Measurements from ENCODE around the gene TUBG1.

TUBG1 gene

DNA sequence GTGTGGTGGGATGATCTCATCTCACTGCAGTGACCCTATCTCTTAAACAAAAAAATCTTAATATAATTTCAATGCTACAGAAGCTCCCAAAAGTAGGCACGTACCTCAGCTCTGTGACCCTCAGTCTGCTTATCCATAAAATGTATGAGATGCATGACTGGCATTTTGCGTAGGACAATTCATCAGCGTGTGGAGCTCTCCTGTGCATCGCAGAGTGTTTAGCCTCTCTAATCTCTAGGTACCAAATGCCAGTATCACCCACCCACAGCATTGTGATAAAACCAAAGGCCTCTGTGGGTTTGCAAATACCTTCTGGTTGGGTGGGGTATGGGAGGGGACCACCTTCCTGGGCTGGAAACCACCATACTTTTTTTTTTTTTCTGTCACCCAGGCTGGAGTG lies 30.6 kb downstream of the TUBG1 start:
- DNase-seq (ENCODE audit: low spot score) (no peak), ATAC-seq (ENCODE audit: low read depth) (no peak)
- Histone ChIP-seq H3K4me3 (ENCODE audit: severe bottlenecking) (no peak overlapping the region), H3K9me3 (ENCODE audit: severe bottlenecking) (peaks cover 2% of the 10 kb centered on the region), H3K27me3 (ENCODE audit: insufficient read depth, poor library complexity, severe bottlenecking) (no peaks in the 10 kb centered on the region), H3K27ac (ENCODE audit: poor library complexity, severe bottlenecking) (no peak overlapping the region), H3K4me1 (ENCODE audit: insufficient read depth, poor library complexity, severe bottlenecking) (no peaks in the 10 kb centered on the region), H3K36me3 (ENCODE audit: low read depth) (no peaks in the 10 kb centered on the region)
- TF ChIP-seq, protein P1, sequence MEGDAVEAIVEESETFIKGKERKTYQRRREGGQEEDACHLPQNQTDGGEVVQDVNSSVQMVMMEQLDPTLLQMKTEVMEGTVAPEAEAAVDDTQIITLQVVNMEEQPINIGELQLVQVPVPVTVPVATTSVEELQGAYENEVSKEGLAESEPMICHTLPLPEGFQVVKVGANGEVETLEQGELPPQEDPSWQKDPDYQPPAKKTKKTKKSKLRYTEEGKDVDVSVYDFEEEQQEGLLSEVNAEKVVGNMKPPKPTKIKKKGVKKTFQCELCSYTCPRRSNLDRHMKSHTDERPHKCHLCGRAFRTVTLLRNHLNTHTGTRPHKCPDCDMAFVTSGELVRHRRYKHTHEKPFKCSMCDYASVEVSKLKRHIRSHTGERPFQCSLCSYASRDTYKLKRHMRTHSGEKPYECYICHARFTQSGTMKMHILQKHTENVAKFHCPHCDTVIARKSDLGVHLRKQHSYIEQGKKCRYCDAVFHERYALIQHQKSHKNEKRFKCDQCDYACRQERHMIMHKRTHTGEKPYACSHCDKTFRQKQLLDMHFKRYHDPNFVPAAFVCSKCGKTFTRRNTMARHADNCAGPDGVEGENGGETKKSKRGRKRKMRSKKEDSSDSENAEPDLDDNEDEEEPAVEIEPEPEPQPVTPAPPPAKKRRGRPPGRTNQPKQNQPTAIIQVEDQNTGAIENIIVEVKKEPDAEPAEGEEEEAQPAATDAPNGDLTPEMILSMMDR (IDR thresholded peaks at IDR 0.05; ENCODE audit: poor library complexity, severe bottlenecking), result no peak

DNA sequence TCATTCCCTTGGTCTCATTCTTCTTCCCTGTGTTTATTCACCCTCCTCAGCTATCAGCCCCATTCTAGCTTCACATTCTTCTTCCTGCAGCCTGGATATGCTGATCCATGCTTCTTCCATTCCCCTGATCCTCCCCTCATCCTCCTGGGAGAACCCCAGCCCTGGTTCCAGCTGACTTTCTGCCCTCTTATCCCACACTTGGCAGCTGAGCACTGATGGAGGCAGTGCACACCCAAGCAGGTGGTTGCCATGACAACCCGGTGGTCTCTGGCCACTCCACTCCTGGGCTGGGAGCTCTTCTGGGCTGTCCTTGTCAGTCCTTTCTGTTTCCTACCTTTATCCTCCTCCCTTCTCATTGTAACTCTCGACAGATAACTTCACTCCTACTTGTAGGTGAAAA lies 32.9 kb downstream of the TUBG1 start:
- TF ChIP-seq, protein P1 (IDR thresholded peaks at IDR 0.05; ENCODE audit: poor library complexity, severe bottlenecking), result no peak
- no peak for DNase-seq (ENCODE audit: low spot score)
- H3K4me1 ChIP-seq (ENCODE audit: insufficient read depth, poor library complexity, severe bottlenecking), result no peaks in the 10 kb centered on the region
- peaks cover 2% of the 10 kb centered on the region for H3K9me3 ChIP-seq (ENCODE audit: severe bottlenecking)
- no peaks in the 10 kb centered on the region for H3K27me3 ChIP-seq (ENCODE audit: insufficient read depth, poor library complexity, severe bottlenecking)
- no peaks in the 10 kb centered on the region for H3K36me3 ChIP-seq (ENCODE audit: low read depth)
- H3K27ac ChIP-seq (ENCODE audit: poor library complexity, severe bottlenecking), result no peak overlapping the region
- no peak overlapping the region for H3K4me3 ChIP-seq (ENCODE audit: severe bottlenecking)
- ATAC-seq (ENCODE audit: low read depth), result no peak

DNA sequence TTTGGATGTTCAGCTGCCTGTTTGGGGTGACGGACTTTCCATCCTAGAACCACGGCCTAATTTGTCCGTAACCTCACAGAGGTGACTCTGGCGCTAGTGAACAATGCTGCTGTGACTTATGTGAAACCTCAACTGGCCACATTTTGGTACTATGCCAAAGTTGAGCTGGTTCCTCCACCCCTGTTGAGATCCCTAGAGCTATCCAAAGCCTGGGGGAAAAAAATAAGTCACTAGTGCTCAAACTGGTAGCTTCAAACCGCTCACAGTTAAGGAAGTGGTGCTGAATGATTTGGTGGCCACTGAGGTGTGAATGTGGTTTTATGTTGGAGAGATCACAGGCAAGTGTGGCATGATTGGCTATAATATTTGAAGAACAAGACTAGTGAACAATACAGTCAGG lies 38.3 kb downstream of the TUBG1 start:
- ATAC-seq (ENCODE audit: low read depth) (no peak), DNase-seq (ENCODE audit: low spot score) (no peak)
- Histone ChIP-seq H3K27me3 (ENCODE audit: insufficient read depth, poor library complexity, severe bottlenecking) (no peaks in the 10 kb centered on the region), H3K36me3 (ENCODE audit: low read depth) (no peaks in the 10 kb centered on the region), H3K4me1 (ENCODE audit: insufficient read depth, poor library complexity, severe bottlenecking) (no peaks in the 10 kb centered on the region), H3K27ac (ENCODE audit: poor library complexity, severe bottlenecking) (no peak overlapping the region), H3K4me3 (ENCODE audit: severe bottlenecking) (no peak overlapping the region), H3K9me3 (ENCODE audit: severe bottlenecking) (no peaks in the 10 kb centered on the region)
- TF ChIP-seq, protein P1 (IDR thresholded peaks at IDR 0.05; ENCODE audit: poor library complexity, severe bottlenecking), result no peak

GRCh38 chr17:42651392-42651791 lies 41.9 kb downstream of the TUBG1 start:
- Histone ChIP-seq H3K27me3 (ENCODE audit: insufficient read depth, poor library complexity, severe bottlenecking) (no peaks in the 10 kb centered on the region), H3K36me3 (ENCODE audit: low read depth) (no peaks in the 10 kb centered on the region), H3K4me1 (ENCODE audit: insufficient read depth, poor library complexity, severe bottlenecking) (peaks cover 3% of the 10 kb centered on the region), H3K9me3 (ENCODE audit: severe bottlenecking) (no peaks in the 10 kb centered on the region), H3K4me3 (ENCODE audit: severe bottlenecking) (no peak overlapping the region), H3K27ac (ENCODE audit: poor library complexity, severe bottlenecking) (no peak overlapping the region)
- DNase-seq (ENCODE audit: low spot score), result no peak
- TF ChIP-seq, protein P1 (IDR thresholded peaks at IDR 0.05; ENCODE audit: poor library complexity, severe bottlenecking), result no peak
- no peak for ATAC-seq (ENCODE audit: low read depth)

DNA sequence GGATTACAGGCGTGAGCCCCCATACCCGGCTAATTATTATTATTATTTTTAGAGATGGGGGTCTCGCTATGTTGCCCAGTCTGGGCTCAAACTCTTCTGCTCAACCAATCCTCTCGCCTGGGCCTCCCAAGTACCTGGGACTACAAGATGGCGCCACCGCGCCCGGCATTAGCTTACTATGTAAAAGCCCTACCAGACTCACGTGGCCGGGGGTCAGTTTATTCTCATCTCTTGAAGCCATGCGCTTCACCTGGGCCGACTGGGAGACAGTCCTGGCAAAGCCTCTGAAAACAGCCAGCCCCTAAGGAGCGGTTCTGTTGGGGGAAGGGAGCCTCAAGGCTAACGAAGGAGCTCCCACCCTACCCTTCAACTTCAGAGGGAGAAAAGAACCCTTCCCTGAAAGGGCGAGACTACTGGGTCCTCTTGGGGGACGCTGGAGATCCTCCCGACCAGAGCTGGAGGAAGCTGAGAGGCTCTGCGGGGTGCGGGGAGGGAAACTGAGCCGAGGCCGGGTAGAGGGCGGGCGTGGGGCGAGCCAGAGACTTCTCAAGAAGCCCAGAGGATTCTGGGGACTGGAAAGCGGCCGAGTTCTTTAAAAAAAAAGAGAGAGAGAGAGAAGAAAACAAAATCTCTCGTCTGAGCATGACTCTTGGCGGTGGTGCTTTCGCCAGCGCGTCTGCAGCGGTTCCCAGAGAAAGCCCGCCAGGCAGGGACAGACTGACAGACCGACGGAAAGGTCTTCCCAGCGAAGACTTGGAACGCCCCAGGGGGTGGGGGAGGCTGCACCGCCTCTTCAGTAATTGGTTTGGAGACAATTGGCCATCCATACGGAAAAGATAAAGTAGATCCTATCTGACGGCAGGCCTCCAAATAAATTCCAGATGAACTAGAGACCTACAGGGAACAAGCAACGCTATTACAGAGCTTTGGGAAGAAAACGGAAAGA lies 44.0 kb downstream of the TUBG1 start:
- TF ChIP-seq, protein P1 (IDR thresholded peaks at IDR 0.05; ENCODE audit: poor library complexity, severe bottlenecking), result no peak
- Histone ChIP-seq H3K27ac (ENCODE audit: poor library complexity, severe bottlenecking) (no peak overlapping the region), H3K4me3 (ENCODE audit: severe bottlenecking) (no peak overlapping the region), H3K4me1 (ENCODE audit: insufficient read depth, poor library complexity, severe bottlenecking) (peaks cover 3% of the 10 kb centered on the region), H3K9me3 (ENCODE audit: severe bottlenecking) (no peaks in the 10 kb centered on the region), H3K36me3 (ENCODE audit: low read depth) (no peaks in the 10 kb centered on the region), H3K27me3 (ENCODE audit: insufficient read depth, poor library complexity, severe bottlenecking) (no peaks in the 10 kb centered on the region)
- DNase-seq (ENCODE audit: low spot score) (no peak), ATAC-seq (ENCODE audit: low read depth) (no peak)

Measured in RWPE2 (cell line).